PFSK-1 (cell line): ENCODE data around the gene ACOXL.

Experiments used
- FOXP2 ChIP-seq: optimal IDR thresholded peaks from 2 replicates; pipeline ENCODE3; 2011; ENCODE audit warnings: borderline replicate concordance, control low read depth, inconsistent platforms; ENCODE audit not compliant: insufficient read depth; ENCODE audit errors: extremely low read length, extremely low read depth
- POLR2AphosphoS5 ChIP-seq: IDR thresholded peaks from 2 replicates; pipeline ENCODE4 v1.6.1; 2012; ENCODE audit warnings: low read depth, mild to moderate bottlenecking, control low read depth, low read length, moderate library complexity
- REST ChIP-seq, 2 experiments: IDR thresholded peaks; 2 replicates each; pipeline versions ENCODE4 v1.6.1 to v1.8.0; 2011 to 2012; ENCODE audit warnings: low read depth in 2 of 2, low read length in 2 of 2, control low read depth in 1 of 2, inconsistent platforms in 1 of 2, mild to moderate bottlenecking in 1 of 2, moderate library complexity in 1 of 2; ENCODE audit not compliant: insufficient read depth in 1 of 2
- SIN3A ChIP-seq: IDR thresholded peaks from 2 replicates; pipeline ENCODE4 v1.6.1; 2012; ENCODE audit warnings: mild to moderate bottlenecking, low read length, moderate library complexity, borderline replicate concordance; ENCODE audit not compliant: insufficient read depth
- TAF1 ChIP-seq: IDR thresholded peaks from 2 replicates; pipeline ENCODE4 v1.6.1; 2012; ENCODE audit warnings: low read length, control low read depth, borderline replicate concordance; ENCODE audit not compliant: insufficient read depth

Gene ACOXL

GRCh38 chr2:110788976-110789375, 56.6 kb downstream of the ACOXL start:
- no peak for TF ChIP-seq POLR2AphosphoS5
- no peak for TF ChIP-seq FOXP2
- TF ChIP-seq TAF1, result no peak
- no peak for TF ChIP-seq SIN3A
- TF ChIP-seq REST (IDR thresholded peaks at IDR 0.05; ENCODE audit: insufficient read depth in 1 of 2, low read depth in 2 of 2, low read length in 2 of 2), result no peak

- no peak for TF ChIP-seq SIN3A
Measured at GRCh38 chr2:110789706-110790105, 57.3 kb downstream of the ACOXL start.

GRCh38 chr2:110790907-110791306, 58.5 kb downstream of the ACOXL start:
- no peak for TF ChIP-seq TAF1
- TF ChIP-seq REST (IDR thresholded peaks at IDR 0.05; ENCODE audit: insufficient read depth in 1 of 2, low read depth in 2 of 2, low read length in 2 of 2), result no peak
- no peak for TF ChIP-seq POLR2AphosphoS5
- no peak for TF ChIP-seq FOXP2
- TF ChIP-seq SIN3A, result no peak

GRCh38 chr2:110791435-110791834, 59.1 kb downstream of the ACOXL start:
- TF ChIP-seq REST (IDR thresholded peaks at IDR 0.05; ENCODE audit: insufficient read depth in 1 of 2, low read depth in 2 of 2, low read length in 2 of 2) (no peak), SIN3A (no peak), TAF1 (no peak)

GRCh38 chr2:110793034-110793433, 60.7 kb downstream of the ACOXL start:
- TF ChIP-seq SIN3A, result no peak
- TF ChIP-seq TAF1, result no peak
- TF ChIP-seq FOXP2, result no peak
- no peak for TF ChIP-seq POLR2AphosphoS5
- TF ChIP-seq REST (IDR thresholded peaks at IDR 0.05; ENCODE audit: insufficient read depth in 1 of 2, low read depth in 2 of 2, low read length in 2 of 2), result no peak
